HL-60 (cell line): Measurements from ENCODE around the gene ZNF385D.

ENCODE experiments used
- DNase-seq, 2 experiments: peaks; one replicate each; pipeline ENCODE4 v3.0.0-alpha.2; 2010 to 2020; ENCODE audit warnings: low read depth in 1 of 2, low spot score in 1 of 2
- H3K27ac ChIP-seq: fragments of 250-450 bp; sonication (Bioruptor Pico); replicated peaks from 2 replicates; pipeline ENCODE4 v1.5.1; 2020; ENCODE audit warnings: mild to moderate bottlenecking, moderate library complexity
- H3K27me3 ChIP-seq: fragments of 250-450 bp; sonication (Bioruptor Pico); 2 replicates; pipeline ENCODE4 v1.5.1; 2021; ENCODE audit warnings: mild to moderate bottlenecking, moderate library complexity; ENCODE audit not compliant: insufficient read depth, poor library complexity, severe bottlenecking
- H3K4me3 ChIP-seq: replicated peaks from 2 replicates; pipeline ENCODE4 v1.5.1; 2011; ENCODE audit warnings: mild to moderate bottlenecking, control low read depth, low read length; ENCODE audit not compliant: insufficient read depth
- CTCF ChIP-seq: IDR thresholded peaks from one replicate; pipeline ENCODE4 v1.5.1; 2011; ENCODE audit warnings: low read length, control low read depth, inconsistent platforms; ENCODE audit not compliant: insufficient read depth
- GABPA ChIP-seq: IDR thresholded peaks from 2 replicates; pipeline ENCODE4 v1.6.1; 2012; ENCODE audit warnings: low read depth
- POLR2AphosphoS5 ChIP-seq: IDR thresholded peaks from 2 replicates; pipeline ENCODE4 v1.6.1; 2012; ENCODE audit warnings: low read depth
- REST ChIP-seq: IDR thresholded peaks from 2 replicates; pipeline ENCODE4 v1.6.1; 2012; ENCODE audit warnings: low read depth; ENCODE audit not compliant: insufficient replicate concordance
- SPI1 ChIP-seq: IDR thresholded peaks from 2 replicates; pipeline ENCODE4 v1.6.1; 2012; ENCODE audit warnings: low read depth, mild to moderate bottlenecking, borderline replicate concordance

Gene ZNF385D

GRCh38 chr3:21779909-21780308, 28.9 kb upstream of the ZNF385D start:
- Histone ChIP-seq H3K4me3 (no peak overlapping the region), H3K27me3 (no peaks in the 10 kb centered on the region), H3K27ac (no peak overlapping the region)
- TF ChIP-seq SPI1 (no peak), POLR2AphosphoS5 (no peak), GABPA (no peak), CTCF (no peak), REST (no peak)
- no peak for DNase-seq

- no peak overlapping the region for H3K4me3 ChIP-seq
- H3K27ac ChIP-seq: no peak overlapping the region
- TF ChIP-seq REST (no peak), SPI1 (no peak), GABPA (no peak), POLR2AphosphoS5 (no peak), CTCF (no peak)
- H3K27me3 ChIP-seq: no peaks in the 10 kb centered on the region
- no peak for DNase-seq
These were observed 27.7 kb upstream of the ZNF385D start for GRCh38 chr3:21778715-21779114.

GRCh38 chr3:21777821-21778220, 26.8 kb upstream of the ZNF385D start:
- Histone ChIP-seq H3K4me3 (no peak overlapping the region), H3K27ac (no peak overlapping the region), H3K27me3 (no peaks in the 10 kb centered on the region)
- no peak for TF ChIP-seq REST
- DNase-seq: no peak

- Histone ChIP-seq H3K27me3 (no peaks in the 10 kb centered on the region), H3K27ac (no peak overlapping the region), H3K4me3 (no peak overlapping the region)
- no peak for DNase-seq
- TF ChIP-seq GABPA: no peak
- no peak for TF ChIP-seq SPI1
- TF ChIP-seq REST: no peak
- TF ChIP-seq POLR2AphosphoS5: no peak
- TF ChIP-seq CTCF: no peak
These were observed 15.0 kb upstream of the ZNF385D start for GRCh38 chr3:21766002-21766401.
